HG02840 (cell line): Measurements from ENCODE around the gene CALN1.

Source experiments
- ATAC-seq: cut with Tn5 transposase; IDR thresholded peaks from one replicate; pipeline ENCODE4 v1.9.1; 2021; ENCODE audit warnings: mild to moderate bottlenecking, moderate library complexity, moderate number of reproducible peaks; ENCODE audit not compliant: unreplicated experiment, low FRiP score

CALN1 gene

GRCh38 chr7:72058579-72058978, 353.6 kb downstream of the CALN1 start:
- ATAC-seq: no peak

DNA sequence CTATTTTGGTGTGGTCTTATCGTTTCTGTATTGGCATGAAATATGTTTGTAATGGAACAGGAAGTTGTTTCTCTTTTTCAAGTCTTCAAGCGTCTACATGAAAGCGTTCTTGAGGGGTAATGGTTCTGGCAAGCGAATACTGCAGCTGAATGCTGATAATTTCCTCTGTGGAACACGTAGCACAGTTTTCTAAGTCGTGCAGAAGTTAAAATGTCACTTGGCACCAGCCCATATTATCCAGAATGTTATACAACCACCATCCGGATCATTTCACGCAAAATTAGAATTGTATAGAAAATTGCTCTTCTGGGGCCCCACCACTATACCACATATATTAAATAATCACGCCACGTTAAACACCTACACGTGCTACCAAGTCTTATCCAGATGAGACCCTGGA, 354.3 kb downstream of the CALN1 start:
- ATAC-seq: no peak

- no peak for ATAC-seq
Measured at GRCh38 chr7:72057231-72057630, 354.9 kb downstream of the CALN1 start.

GRCh38 chr7:72055426-72055825, 356.7 kb downstream of the CALN1 start:
- no peak for ATAC-seq

GRCh38 chr7:72053292-72053691, 358.8 kb downstream of the CALN1 start:
- no peak for ATAC-seq

- ATAC-seq: no peak
Measured at GRCh38 chr7:72048420-72048819, 363.7 kb downstream of the CALN1 start.

- ATAC-seq: no peak
Measured at GRCh38 chr7:72042855-72043254, 369.3 kb downstream of the CALN1 start.

GRCh38 chr7:72040641-72041040, 371.5 kb downstream of the CALN1 start:
- no peak for ATAC-seq

- ATAC-seq: no peak
Measured at GRCh38 chr7:72039460-72039859, 372.7 kb downstream of the CALN1 start.

DNA sequence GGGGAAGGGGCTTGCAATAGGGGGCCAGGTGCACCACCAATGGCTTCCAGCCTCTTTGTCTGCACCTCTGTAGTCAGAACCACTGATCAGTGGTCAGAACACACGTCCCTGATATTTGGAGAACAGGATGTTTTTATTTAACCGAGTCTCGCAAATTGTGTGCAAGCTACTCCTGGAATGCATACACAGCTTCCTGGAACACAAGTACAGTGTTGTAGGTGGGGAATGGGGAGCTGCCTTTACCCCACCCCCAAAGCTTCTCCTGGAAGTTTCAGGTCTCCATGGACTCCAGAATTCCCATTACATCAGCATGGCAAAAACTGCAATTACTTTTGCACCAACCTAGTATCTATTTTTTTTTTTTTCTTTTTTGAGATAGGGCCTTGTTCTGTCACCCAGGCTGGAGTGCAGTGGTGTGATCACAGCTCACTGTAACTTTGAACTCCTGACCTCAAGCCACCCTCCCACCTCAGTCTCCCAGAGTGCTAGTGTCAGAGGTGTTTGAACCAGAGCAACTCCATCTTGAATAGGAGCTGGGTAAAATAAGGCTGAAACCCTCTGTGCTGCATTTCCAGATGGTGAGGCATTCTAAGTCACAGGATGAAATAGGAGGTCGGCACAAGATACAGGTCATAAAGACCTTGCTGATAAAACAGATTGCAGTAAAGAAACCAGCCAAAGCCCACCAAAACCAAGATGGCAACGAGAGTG, 374.0 kb downstream of the CALN1 start:
- no peak for ATAC-seq

DNA sequence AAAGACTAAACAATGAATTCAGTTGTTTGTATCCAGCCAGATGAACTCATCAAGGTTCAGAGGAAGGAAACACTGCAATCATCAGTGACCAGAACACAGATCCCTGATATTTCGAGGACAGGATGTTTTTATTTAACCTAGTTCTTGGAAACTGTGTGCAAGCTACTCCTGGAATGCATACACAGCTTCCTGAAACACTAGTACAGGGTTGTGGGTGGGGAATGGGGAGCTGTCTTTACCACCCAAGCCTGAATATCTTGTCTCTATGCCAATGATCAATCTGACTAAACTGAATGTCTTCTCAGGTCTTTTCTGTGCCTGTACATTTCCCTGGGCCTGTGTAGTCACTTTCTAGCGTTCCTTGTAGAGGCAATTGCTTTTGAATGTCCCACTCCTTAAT, 374.6 kb downstream of the CALN1 start:
- ATAC-seq: no peak

DNA sequence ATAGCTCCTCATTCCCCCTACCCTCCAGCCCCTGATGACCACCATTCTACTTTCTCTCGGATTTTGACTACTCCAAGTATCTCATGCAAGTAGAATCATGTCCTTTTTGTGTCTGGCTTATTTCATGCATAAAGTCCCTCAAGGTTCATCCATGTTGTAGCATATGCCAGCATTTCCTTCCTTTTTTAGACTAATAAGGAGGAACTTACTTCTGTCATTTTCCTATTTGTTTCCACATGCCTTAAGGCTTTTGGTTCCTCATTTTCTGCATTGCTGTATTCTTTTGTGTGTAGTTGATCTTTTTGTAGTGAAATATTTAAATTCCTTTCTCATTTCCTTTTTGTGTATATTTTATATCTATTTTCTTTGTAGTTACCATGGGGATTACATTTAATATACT, 376.9 kb downstream of the CALN1 start:
- ATAC-seq: no peak

- ATAC-seq: no peak
Measured at GRCh38 chr7:72032934-72033333, 379.2 kb downstream of the CALN1 start.

GRCh38 chr7:72030994-72031667, 381.0 kb downstream of the CALN1 start:
- ATAC-seq: no peak

DNA sequence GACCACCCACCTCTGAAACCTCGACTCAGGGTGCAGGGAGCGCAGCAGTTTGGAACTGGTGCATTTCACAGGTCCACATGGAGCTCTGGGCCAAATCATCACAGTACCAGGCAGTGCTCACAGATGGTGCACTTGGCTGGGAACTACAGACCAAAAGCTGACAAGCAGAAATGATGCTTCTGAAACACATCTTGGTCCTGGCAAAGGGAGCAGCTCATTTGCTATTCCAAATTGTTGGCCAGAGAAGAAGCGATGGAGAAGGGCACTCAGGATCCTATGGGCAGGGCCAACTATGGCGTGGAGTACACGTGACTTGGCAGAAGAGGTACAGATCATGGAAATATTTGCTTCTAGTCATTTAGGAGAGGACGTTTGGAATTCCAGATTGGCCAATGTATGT, 383.9 kb downstream of the CALN1 start:
- no peak for ATAC-seq

- no peak for ATAC-seq
Measured at GRCh38 chr7:72025381-72025960, 386.7 kb downstream of the CALN1 start.

DNA sequence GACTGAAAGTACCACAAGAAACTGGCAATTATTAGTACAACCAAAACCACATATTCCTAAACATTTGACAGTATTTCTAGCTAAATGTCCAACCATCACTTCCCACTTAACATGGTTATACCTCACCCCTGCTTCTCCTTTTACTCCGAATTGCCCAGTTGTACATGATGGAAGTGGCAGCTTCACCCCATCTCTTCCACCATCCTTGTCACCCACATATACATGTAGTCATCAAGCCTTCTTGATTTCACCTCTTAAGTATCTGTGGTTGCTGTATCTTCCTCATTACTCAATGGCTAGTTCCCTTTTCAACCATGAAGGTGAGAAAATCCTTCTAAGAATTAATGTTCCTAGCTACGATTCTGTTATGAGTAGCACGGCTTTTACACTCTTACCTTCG, 388.2 kb downstream of the CALN1 start:
- ATAC-seq: no peak

GRCh38 chr7:72021716-72022115, 390.4 kb downstream of the CALN1 start:
- ATAC-seq: no peak

GRCh38 chr7:72020311-72020710, 391.8 kb downstream of the CALN1 start:
- ATAC-seq: no peak

GRCh38 chr7:72019436-72019835, 392.7 kb downstream of the CALN1 start:
- ATAC-seq: no peak

DNA sequence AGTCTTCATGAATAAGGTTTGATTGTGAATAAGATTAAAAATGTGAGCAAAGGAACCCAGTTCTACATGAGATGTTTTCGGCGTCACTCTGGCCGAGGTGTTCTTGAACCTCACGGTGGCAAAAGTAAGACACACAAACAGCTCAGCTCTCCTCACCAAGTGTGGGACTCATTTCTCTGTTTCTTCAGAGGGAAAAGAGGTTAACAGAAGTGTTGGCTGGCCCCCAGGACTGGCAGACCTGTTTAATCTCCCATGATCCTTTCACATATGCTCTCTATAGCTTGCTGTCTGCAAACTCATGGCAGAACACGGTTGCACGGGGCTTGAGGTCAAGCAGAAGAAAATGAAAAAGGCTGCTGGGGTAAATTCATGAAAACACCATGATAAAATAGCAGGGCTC, 394.4 kb downstream of the CALN1 start:
- ATAC-seq: no peak

DNA sequence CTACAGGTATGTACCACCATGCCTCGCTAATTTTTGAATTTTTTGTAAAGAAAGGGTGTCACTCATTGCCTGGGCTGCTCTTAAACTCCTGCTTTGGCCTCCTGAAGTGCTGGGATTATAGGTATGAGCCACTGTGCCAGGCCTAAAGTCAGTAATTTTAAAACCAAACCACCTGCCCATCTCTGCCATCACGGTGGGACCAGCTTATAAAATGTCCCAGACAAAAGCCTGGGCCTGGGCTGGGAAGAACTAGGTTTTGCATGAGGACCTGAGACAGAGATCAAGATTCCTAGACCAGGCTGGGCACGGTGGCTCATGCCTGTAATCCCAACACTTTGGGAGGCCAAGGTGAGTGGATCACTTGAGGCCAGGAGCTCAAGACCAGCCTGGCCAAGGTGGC, 395.6 kb downstream of the CALN1 start:
- ATAC-seq: no peak
